ENCODE measurements around the gene CARD6. TPM values are rescaled to one million over a fixed set of nuclear protein-coding genes. Genes with fewer than 3 reads are reported as not detected.
A peak's percentile ranks its signal among the peaks of the same experiment; 100 is the strongest.

The CARD6 gene
- total and polyA plus RNA-seq, 9 of the 15 experiments (the other 6 are each of a cell fraction or from before 2014, with no cell fraction given), result 3.5 to 8.3 (median 5.9) TPM

DNA sequence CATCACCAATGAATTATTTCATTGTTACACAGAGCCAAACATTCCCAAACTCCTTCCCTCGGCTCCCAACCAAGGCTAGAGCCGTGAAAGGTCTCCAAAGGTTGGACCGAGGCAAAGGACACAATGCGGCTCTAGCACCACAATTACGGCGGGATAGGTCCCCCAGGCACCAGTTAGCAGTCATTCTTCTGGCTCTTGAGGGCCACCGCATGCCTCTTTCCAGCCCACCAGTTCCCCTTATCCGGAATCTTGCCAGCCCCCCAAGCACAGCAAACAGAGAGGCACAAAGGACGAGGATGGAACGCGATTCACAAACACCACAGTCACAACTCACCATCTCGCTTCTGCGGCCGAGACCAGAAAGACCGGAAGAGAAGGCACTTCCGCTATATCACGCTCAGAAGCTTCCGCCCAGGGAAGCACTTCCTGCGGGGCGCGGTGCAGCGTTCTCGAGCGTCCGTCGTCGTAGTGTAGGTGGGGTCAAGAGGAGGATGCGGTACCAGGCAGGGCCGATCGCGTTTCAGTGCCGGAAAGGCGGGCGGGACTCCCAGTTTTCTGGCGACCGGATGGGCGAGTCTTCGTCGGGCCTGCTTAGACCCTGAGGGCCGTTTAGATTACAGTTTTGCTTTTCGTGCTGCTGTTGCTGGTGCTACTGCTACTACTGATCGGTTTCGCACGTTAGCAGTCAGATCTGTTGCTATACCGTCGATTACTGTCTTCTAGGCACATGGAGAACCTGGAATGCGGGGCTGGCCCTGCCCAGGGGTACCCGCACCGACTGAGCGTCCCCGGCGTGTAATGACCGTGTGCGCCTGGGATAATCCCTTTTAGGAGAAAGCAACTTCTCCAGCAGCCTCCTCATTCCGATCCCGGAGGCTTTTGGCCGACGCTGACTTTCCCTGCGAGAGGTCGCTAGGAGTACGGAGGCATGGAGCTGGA lies 6.0 kb upstream of the CARD6 start, which contains the start of gene RPL37 (continued):
- TF ChIP-seq, protein P1, sequence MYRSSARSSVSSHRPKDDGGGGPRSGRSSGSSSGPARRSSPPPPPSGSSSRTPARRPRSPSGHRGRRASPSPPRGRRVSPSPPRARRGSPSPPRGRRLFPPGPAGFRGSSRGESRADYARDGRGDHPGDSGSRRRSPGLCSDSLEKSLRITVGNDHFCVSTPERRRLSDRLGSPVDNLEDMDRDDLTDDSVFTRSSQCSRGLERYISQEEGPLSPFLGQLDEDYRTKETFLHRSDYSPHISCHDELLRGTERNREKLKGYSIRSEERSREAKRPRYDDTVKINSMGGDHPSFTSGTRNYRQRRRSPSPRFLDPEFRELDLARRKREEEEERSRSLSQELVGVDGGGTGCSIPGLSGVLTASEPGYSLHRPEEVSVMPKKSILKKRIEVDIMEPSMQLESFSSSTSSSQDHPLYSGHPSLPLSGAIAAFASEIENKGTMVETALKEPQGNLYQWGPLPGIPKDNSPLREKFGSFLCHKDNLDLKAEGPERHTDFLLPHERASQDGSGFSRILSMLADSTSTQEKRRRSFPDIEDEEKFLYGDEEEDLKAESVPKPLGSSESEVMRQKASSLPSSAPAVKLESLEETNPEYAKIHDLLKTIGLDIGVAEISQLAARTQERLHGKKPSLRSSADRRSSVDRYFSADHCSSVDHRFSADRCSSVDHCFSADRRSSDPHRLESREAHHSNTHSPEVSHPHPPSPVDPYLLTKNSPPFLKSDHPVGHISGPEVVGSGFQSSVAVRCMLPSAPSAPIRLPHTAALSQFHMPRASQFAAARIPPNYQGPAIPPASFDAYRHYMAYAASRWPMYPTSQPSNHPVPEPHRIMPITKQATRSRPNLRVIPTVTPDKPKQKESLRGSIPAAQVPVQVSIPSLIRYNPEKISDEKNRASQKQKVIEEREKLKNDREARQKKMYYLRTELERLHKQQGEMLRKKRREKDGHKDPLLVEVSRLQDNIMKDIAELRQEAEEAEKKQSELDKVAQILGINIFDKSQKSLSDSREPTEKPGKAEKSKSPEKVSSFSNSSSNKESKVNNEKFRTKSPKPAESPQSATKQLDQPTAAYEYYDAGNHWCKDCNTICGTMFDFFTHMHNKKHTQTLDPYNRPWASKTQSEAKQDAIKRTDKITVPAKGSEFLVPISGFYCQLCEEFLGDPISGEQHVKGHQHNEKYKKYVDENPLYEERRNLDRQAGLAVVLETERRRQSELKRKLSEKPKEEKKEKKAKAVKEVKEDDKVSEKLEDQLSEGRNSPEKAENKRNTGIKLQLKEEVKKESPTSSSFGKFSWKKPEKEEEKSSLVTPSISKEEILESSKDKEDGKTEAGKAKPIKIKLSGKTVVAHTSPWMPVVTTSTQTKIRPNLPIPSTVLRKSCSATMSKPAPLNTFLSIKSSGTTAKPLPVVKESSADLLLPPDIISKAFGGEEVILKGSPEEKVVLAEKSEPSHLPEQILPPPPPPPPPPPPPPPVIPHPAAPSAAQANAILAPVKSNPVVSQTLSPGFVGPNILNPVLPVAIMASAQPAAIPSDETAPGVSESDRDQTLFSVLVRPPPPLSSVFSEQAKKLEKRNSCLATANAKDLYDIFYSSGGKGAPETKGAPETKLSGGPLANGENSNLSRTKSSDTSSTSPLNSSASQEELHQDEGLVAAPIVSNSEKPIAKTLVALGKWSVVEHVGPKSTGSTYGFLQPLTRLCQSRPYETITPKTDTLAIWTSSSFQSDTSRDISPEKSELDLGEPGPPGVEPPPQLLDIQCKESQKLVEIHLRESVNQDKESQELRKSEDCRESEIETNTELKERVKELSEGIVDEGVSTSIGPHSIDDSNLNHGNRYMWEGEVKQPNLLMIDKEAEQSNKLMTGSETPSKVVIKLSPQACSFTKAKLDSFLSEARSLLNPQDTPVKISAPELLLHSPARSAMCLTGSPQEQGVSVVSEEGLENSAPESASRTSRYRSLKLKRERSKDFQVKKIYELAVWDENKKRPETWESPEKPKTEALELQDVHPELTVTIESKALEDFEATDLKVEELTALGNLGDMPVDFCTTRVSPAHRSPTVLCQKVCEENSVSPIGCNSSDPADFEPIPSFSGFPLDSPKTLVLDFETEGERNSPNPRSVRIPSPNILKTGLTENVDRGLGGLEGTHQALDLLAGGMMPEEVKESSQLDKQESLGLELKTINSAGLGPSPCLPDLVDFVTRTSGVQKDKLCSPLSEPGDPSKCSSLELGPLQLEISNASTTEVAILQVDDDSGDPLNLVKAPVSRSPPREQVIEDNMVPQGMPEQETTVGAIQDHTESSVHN (IDR thresholded peaks at IDR 0.05; ENCODE audit: borderline replicate concordance in 1 of 2, low read depth in 1 of 2), result peak in 1 of 2 experiments; percentile 95; a peak in 2 of 4 replicates
- TF ChIP-seq ARID2 (IDR thresholded peaks at IDR 0.05) (no peak; the same call in 1 of the 2 replicates), MAFK (IDR thresholded peaks at IDR 0.05; ENCODE audit: low read length) (no peak), PYGO2 (tag; IDR thresholded peaks at IDR 0.05) (no peak), CREB1 (IDR thresholded peaks at IDR 0.05) (peak; percentile 88), CREB1 (CRISPR knock-in tag; IDR thresholded peaks at IDR 0.05) (peak; percentile 87), HMG20B (CRISPR knock-in tag; IDR thresholded peaks at IDR 0.05) (peak; percentile 69; the same call in 1 of the 2 replicates), FOXM1 (IDR thresholded peaks at IDR 0.05; ENCODE audit: low read depth) (peak; percentile 44; the same call in 1 of the 2 replicates), FOXM1 (CRISPR knock-in tag; IDR thresholded peaks at IDR 0.05; ENCODE audit: low read depth) (no peak), STAT5B (CRISPR knock-in tag; IDR thresholded peaks at IDR 0.05) (no peak), SNIP1 (IDR thresholded peaks at IDR 0.05; ENCODE audit: low read depth) (0 out of 2 replicates have a peak, but pooled peaks have one; percentile 12)
- TF ChIP-seq, protein P2, sequence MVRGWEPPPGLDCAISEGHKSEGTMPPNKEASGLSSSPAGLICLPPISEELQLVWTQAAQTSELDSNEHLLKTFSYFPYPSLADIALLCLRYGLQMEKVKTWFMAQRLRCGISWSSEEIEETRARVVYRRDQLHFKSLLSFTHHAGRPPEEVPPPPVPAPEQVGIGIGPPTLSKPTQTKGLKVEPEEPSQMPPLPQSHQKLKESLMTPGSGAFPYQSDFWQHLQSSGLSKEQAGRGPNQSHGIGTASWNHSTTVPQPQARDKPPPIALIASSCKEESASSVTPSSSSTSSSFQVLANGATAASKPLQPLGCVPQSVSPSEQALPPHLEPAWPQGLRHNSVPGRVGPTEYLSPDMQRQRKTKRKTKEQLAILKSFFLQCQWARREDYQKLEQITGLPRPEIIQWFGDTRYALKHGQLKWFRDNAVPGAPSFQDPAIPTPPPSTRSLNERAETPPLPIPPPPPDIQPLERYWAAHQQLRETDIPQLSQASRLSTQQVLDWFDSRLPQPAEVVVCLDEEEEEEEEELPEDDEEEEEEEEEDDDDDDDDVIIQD (CRISPR knock-in tag; IDR thresholded peaks at IDR 0.05), result no peak
- TF ChIP-seq, protein P3, sequence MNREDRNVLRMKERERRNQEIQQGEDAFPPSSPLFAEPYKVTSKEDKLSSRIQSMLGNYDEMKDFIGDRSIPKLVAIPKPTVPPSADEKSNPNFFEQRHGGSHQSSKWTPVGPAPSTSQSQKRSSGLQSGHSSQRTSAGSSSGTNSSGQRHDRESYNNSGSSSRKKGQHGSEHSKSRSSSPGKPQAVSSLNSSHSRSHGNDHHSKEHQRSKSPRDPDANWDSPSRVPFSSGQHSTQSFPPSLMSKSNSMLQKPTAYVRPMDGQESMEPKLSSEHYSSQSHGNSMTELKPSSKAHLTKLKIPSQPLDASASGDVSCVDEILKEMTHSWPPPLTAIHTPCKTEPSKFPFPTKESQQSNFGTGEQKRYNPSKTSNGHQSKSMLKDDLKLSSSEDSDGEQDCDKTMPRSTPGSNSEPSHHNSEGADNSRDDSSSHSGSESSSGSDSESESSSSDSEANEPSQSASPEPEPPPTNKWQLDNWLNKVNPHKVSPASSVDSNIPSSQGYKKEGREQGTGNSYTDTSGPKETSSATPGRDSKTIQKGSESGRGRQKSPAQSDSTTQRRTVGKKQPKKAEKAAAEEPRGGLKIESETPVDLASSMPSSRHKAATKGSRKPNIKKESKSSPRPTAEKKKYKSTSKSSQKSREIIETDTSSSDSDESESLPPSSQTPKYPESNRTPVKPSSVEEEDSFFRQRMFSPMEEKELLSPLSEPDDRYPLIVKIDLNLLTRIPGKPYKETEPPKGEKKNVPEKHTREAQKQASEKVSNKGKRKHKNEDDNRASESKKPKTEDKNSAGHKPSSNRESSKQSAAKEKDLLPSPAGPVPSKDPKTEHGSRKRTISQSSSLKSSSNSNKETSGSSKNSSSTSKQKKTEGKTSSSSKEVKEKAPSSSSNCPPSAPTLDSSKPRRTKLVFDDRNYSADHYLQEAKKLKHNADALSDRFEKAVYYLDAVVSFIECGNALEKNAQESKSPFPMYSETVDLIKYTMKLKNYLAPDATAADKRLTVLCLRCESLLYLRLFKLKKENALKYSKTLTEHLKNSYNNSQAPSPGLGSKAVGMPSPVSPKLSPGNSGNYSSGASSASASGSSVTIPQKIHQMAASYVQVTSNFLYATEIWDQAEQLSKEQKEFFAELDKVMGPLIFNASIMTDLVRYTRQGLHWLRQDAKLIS (CRISPR knock-in tag; IDR thresholded peaks at IDR 0.05), result peak; percentile 97; the same call in 1 of the 2 replicates
